Skeletal muscle cell (primary cell): ENCODE measurements around the gene SELENOO.
A peak's percentile ranks its signal among the peaks of the same experiment; 100 is the strongest.

Experiments used
- DNase-seq: peaks from one replicate; pipeline ENCODE4 v3.0.0-alpha.2; 2010; ENCODE audit warnings: low read depth
- H3K4me3 ChIP-seq: 2 replicates; pipeline ENCODE4 v1.5.1; 2011; ENCODE audit warnings: low read depth, mild to moderate bottlenecking, control low read depth, low read length, moderate library complexity

Gene SELENOO

GRCh38 chr22:50171319-50171964, 29.4 kb upstream of the SELENOO start:
- peak overlapping the region; percentile 48 for H3K4me3 ChIP-seq

DNA sequence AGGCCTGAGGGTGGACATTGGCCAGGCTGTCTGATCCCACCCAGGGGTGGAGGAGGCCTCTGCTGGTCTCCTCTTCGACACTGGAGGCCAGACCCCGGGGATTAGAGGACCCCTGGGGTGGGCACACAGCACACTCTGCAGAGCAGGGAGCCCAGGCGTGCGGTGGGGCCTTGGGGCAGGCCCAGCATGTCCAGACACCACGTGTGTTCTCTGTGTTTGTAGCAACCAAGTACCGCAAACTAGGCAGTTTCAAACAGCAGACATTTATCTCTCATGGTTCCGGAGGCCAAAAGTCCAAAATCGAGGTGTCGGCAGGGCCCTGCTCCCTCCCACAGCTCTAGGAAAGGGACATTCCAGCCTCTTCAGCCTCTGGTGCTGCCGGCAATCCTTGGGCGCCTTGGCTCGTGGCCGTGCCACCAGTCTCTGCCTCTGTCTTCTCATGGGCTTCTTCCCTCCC, 28.8 kb upstream of the SELENOO start:
- H3K4me3 ChIP-seq: no peak overlapping the region
- no peak for DNase-seq

More at GRCh38 chr22:50171319-50171964, 29.4 kb upstream of the SELENOO start:
- no peak for DNase-seq

DNA sequence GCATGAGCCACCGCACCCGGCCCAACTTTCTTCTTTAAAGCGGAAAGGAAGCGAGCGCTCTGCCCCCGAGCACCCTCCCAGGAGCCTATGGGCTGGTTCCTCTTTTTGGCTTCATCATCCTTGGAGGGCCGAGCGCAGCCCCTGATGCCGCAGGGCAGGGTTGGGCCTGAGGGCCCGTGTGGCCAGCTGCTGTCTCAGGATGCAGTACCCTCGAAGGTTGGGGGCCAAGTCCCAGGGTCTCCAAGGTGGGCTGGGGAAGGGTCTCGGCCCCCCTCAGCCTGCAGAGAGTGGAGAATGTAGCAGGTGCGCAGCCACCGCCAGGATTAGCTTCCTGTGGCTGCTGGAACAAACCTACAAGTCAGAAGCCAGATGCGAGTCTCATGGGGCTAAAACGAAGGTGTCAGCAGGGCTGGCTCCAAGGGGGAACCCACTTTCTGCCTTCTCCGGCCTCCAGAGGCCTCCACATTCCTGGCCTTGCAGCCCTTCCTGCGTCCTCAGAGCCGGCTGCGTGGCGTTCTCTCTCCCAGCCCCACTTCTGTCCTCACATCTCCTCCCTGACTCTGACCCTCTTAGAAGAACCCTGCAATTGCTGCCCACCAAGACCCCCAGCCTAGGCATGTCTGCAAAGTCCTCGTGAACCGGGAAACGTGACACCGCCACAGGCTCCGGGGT, 27.4 kb upstream of the SELENOO start:
- no peak overlapping the region for H3K4me3 ChIP-seq
- DNase-seq: no peak

DNA sequence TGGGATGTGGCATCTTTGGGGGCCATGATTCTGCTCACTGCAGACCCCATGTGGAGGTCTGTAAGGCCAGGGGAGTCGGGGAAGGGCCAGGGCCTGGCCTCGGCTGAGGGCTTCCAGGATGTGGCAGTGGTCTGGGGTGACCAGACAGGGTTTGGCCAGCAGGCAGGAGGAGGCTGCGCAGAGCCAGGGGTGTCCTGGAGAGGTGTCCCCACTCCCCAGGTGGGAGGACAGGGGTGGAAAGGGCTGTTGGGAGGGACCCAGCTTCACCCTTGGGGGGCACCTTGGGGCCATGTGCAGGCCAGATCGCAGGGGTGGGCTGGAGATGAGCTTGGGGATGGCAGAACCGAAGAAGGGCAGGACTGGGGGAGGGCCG, 26.8 kb upstream of the SELENOO start:
- DNase-seq: no peak

GRCh38 chr22:50174382-50175190, 26.2 kb upstream of the SELENOO start:
- no peak for DNase-seq
- no peak overlapping the region for H3K4me3 ChIP-seq

More for the DNA sequence above, 26.8 kb upstream of the SELENOO start:
- H3K4me3 ChIP-seq: no peak overlapping the region

- no peak overlapping the region for H3K4me3 ChIP-seq
- DNase-seq: no peak
These were observed 25.7 kb upstream of the SELENOO start for GRCh38 chr22:50175191-50175461.

DNA sequence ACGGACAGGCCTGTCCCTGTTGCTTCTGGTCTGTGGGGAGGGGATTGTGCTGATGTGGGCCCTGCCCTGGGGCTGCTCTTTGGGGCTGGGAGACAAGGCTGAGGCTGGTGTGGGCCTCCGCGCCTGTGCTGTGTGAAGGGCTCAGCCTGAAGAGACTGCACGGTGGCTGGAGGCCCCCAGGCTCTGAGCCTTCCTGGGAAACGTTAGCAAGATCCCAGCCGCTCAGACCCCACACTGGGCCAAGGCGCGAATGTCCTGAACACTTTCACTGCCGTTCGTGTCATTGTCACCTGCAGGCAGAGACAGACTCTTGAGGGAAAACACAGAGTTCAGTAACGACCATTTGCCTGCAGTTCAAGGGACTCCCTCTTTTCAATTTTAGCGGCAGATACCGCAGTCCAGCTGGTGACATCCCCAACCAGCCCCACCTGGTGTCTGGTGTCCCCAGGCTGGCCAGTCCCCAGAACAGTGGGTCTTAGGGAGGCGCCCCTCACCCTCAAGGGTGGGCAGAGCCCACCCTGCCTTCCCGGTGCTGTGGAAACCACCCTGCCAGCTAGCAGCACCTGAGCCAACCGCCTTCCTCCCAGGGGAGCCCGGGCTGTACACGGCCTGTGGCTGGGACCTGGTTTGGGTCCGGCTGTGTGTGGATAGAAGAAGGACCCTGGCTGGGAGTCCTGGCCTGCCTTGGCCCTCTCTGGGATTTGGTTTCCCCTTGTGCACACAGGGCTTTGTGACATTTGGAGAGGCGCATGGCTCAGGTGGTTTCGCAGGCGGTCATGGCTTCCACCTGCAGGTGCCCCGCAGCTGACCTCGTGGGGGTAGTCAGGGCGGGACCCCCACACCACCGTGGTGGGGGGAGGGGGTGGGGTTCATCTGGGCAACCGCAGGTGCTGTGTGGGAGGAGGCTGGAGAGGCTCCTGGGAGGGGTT, 24.6 kb upstream of the SELENOO start:
- no peak for DNase-seq
- no peak overlapping the region for H3K4me3 ChIP-seq

DNA sequence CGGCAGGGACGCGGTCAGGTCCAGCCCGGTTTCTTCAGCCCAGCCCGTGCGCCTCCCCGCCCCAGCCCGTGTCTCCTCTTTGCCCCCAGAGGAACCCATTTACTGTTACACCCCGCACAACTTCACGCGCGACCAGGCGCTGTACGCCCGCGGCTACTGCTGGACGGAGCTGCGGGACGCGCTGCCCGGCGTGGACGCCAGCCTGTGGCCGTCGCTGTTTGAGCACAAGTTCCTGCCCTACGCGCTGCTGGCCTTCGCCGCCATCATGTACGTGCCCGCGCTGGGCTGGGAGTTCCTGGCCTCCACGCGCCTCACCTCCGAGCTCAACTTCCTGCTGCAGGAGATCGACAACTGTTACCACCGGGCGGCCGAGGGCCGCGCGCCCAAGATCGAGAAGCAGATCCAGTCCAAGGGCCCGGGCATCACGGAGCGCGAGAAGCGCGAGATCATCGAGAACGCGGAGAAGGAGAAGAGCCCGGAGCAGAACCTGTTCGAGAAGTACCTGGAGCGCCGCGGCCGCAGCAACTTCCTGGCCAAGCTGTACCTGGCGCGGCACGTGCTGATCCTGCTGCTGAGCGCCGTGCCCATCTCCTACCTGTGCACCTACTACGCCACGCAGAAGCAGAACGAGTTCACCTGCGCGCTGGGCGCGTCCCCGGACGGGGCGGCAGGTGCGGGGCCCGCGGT, 23.8 kb upstream of the SELENOO start:
- no peak overlapping the region for H3K4me3 ChIP-seq
- no peak for DNase-seq

DNA sequence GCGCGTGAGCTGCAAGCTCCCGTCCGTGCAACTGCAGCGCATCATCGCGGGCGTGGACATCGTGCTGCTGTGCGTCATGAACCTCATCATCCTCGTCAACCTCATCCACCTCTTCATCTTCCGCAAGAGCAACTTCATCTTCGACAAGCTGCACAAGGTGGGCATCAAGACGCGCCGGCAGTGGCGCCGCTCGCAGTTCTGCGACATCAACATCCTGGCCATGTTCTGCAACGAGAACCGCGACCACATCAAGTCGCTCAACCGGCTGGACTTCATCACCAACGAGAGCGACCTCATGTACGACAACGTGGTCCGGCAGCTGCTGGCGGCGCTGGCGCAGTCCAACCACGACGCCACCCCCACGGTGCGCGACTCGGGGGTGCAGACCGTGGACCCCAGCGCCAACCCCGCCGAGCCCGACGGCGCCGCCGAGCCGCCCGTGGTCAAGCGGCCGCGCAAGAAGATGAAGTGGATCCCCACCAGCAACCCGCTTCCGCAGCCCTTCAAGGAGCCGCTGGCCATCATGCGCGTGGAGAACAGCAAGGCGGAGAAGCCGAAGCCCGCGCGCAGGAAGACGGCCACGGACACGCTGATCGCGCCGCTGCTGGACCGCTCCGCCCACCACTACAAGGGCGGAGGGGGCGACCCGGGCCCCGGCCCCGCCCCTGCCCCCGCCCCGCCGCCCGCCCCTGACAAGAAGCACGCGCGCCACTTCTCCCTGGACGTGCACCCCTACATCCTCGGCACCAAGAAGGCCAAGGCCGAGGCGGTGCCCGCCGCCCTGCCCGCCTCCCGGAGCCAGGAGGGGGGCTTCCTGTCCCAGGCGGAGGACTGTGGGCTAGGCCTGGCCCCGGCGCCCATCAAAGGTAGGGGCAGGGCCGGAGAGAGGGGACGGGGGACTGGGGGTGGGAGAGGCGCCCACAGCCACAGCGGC, 23.0 kb upstream of the SELENOO start:
- DNase-seq: no peak
- no peak overlapping the region for H3K4me3 ChIP-seq

GRCh38 chr22:50178471-50178864, 22.3 kb upstream of the SELENOO start:
- no peak overlapping the region for H3K4me3 ChIP-seq
- no peak for DNase-seq

DNA sequence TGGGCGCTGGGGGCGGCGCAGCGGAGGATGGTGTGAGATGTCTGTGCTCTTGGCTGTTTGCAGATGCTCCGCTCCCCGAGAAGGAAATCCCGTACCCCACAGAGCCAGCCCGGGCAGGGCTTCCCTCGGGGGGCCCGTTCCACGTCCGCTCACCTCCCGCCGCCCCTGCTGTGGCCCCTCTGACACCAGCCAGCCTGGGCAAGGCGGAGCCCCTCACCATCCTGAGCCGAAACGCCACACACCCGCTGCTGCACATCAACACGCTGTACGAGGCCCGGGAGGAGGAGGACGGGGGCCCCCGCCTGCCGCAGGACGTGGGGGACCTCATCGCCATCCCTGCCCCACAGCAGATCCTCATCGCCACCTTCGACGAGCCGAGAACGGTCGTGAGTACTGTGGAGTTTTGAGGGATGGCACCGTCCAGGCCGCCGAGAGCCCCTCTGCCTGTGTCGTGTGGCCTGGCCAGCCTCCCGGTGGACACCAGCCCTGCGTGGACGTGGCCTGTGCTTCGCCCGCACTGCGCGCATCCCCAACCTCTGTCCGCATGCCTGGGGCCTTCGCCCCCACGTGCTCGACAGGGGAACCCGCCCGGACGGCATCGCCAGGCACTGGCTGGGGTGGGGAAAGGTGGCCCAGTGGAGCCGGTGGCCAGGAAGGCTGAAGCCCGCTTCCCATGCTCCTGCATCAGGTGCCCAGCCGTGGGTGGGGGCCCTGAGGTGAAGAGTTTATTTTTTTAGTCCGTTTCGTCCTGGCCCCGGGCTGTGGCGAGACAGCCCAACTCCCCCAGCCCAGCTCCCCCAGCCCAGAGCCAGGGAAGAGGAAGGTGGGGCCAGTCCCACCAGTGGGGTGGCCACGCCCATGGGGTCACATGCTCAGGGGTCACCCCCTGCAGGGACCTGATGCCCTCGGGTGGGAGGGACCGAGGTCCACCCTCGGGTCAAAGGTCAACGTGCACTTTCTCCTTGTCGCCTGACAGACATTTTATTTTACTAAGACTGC, 21.6 kb upstream of the SELENOO start:
- no peak for DNase-seq
- H3K4me3 ChIP-seq: no peak overlapping the region

DNA sequence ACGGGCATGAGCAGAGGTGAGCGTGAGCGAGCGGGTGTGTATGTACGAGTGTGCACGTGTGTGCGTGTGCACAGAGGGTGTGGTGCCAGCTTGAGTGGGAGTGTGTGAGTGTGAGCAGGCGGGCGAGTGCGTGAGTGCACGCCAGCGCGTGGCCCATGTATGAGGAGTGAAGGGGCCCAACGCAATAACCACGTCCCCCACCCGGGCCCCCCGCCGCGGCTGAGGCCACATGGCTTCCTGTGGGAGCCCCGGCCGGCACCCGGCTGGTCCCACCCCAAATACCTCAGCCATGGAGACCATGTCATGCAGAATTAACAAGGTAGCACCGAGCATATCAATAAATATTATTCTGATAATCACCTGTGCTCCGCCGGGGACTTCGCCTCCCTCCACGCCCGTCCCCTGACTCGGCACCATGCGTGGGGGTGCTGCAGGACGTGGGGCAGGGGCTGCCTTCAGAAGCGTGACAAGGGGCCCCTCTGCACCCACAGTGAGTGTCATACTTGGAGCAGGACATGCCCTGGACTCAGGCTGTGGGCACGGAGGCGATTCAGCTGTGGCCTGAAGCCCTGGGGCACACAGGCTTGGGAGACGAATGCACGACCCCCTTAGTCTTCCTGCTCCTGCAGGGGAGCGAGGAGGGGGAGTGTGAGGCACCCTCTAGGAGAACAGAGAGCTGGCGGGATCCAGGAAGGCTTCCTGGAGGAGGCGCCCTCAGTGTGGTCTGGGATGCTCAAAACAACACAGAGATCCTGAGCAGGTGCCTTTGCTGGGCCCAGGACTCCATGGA, 20.7 kb upstream of the SELENOO start:
- DNase-seq: no peak
- H3K4me3 ChIP-seq: no peak overlapping the region

GRCh38 chr22:50180727-50181521, 19.9 kb upstream of the SELENOO start:
- no peak for DNase-seq
- H3K4me3 ChIP-seq: no peak overlapping the region

- no peak overlapping the region for H3K4me3 ChIP-seq
- no peak for DNase-seq
These were observed 18.4 kb upstream of the SELENOO start for GRCh38 chr22:50182176-50183081.
